H1 (cell line): ENCODE measurements around the gene HSD17B8. TPM values are rescaled to one million over a fixed set of nuclear protein-coding genes. Genes with fewer than 3 reads are reported as not detected.
A peak's percentile ranks its signal among the peaks of the same experiment; 100 is the strongest.

ENCODE experiments used
- CEBPB ChIP-seq: IDR thresholded peaks from 2 replicates; pipeline ENCODE4 v1.6.1; 2012; ENCODE audit warnings: low read depth, low read length
- CHD1 ChIP-seq: IDR thresholded peaks from 2 replicates; pipeline ENCODE4 v1.6.1; 2012; ENCODE audit warnings: low read depth, low read length, improper control_type of control experiment
- CTBP2 ChIP-seq: IDR thresholded peaks from 2 replicates; pipeline ENCODE4 v1.7.0; 2011; ENCODE audit warnings: borderline replicate concordance, mild to moderate bottlenecking, moderate library complexity, mixed read lengths, low read length; ENCODE audit not compliant: insufficient read depth, insufficient read length
- KDM5A ChIP-seq: fragments of 200-600 bp; IDR thresholded peaks from 2 replicates; pipeline ENCODE4 v1.7.1; 2012; ENCODE audit warnings: mild to moderate bottlenecking, low read length, inconsistent platforms, mixed read lengths
- NRF1 ChIP-seq: IDR thresholded peaks from 2 replicates; pipeline ENCODE4 v1.6.1; 2011; ENCODE audit warnings: mild to moderate bottlenecking, low read depth, low read length, improper control_type of control experiment
- PHF8 ChIP-seq: fragments of 200-600 bp; sonication (generic); conservative IDR thresholded peaks from 2 replicates; pipeline ENCODE4 v1.7.1; 2012; ENCODE audit warnings: low read depth, mild to moderate bottlenecking, inconsistent platforms, low read length, moderate library complexity
- POLR2AphosphoS5 ChIP-seq: IDR thresholded peaks from 2 replicates; pipeline ENCODE4 v1.6.1; 2011; ENCODE audit warnings: low read depth, low read length
- RAD21 ChIP-seq, 2 experiments: IDR thresholded peaks in 1 of 2; conservative IDR thresholded peaks in 1 of 2; 2 replicates each; pipeline ENCODE4 v1.6.1; 2011; ENCODE audit warnings: low read depth in 2 of 2, low read length in 2 of 2, improper control_type of control experiment in 1 of 2, inconsistent platforms in 1 of 2, mild to moderate bottlenecking in 1 of 2, moderate library complexity in 1 of 2
- RNF2 ChIP-seq: fragments of 200-900, 300-1000 bp; sonication (generic); IDR thresholded peaks from 2 replicates; pipeline ENCODE4 v1.7.1; 2016; ENCODE audit warnings: borderline replicate concordance, low read depth, mild to moderate bottlenecking, antibody characterized with exemption, low read length; ENCODE audit not compliant: poor library complexity, severe bottlenecking; ENCODE audit errors: missing control alignments
- SAP30 ChIP-seq: fragments of 300-600 bp; sonication (generic); IDR thresholded peaks from 2 replicates; pipeline ENCODE4 v1.7.1; 2012; ENCODE audit warnings: low read length, moderate library complexity, mild to moderate bottlenecking, inconsistent platforms; ENCODE audit not compliant: insufficient read depth, insufficient replicate concordance
- SIN3A ChIP-seq, 2 experiments: IDR thresholded peaks in 1 of 2; conservative IDR thresholded peaks in 1 of 2; 2 replicates each; pipeline ENCODE4 v1.6.1; 2011 to 2012; ENCODE audit warnings: low read length in 2 of 2, improper control_type of control experiment in 1 of 2, low read depth in 1 of 2, mild to moderate bottlenecking in 1 of 2
- TCF12 ChIP-seq: IDR thresholded peaks from 2 replicates; pipeline ENCODE4 v1.6.1; 2011; ENCODE audit warnings: low read depth, mild to moderate bottlenecking, low read length
- YY1 ChIP-seq: IDR thresholded peaks from 2 replicates; pipeline ENCODE4 v1.6.1; 2011; ENCODE audit warnings: low read depth, mild to moderate bottlenecking, low read length
- ZNF274 ChIP-seq: IDR thresholded peaks from 2 replicates; pipeline ENCODE4 v1.7.0; 2012; ENCODE audit warnings: low read length, borderline replicate concordance; ENCODE audit errors: extremely low read depth
- polyA plus RNA-seq, 7 experiments: library from polyadenylated mRNA; depleted of rRNA in 3 of 7; stranded (reverse) in 5 of 7; unstranded in 2 of 7; fragments of >200 nt in 5 of 7; fragments of 200-250 nt in 2 of 7; gene quantifications; 1 replicate in 5 of 7; 2 replicates in 1 of 7; 4 replicates in 1 of 7; pipeline versions ENCODE4 v1.2.1 to v1.2.3, GENCODE V29; 2011 to 2013; ENCODE audit warnings: missing spikeins in 2 of 7, mixed read lengths in 2 of 7
- total RNA-seq: library from RNA; stranded (reverse); fragmentation: NEBNext Ultra II Directional; extraction: Animal tissue kit (Norgen Biotek cat#: 25700); gene quantifications from 2 replicates; pipeline ENCODE4 v1.2.1, GENCODE V29; 2021
- TF ChIP-seq, protein P1 (sequence below): IDR thresholded peaks from 2 replicates; pipeline ENCODE4 v1.6.1; 2012; ENCODE audit warnings: inconsistent platforms

The HSD17B8 gene
- total and polyA plus RNA-seq, 2 of the 8 experiments (the other 6 are each of a cell fraction or from before 2014, with no cell fraction given) = 3.3 to 17.1 TPM

DNA sequence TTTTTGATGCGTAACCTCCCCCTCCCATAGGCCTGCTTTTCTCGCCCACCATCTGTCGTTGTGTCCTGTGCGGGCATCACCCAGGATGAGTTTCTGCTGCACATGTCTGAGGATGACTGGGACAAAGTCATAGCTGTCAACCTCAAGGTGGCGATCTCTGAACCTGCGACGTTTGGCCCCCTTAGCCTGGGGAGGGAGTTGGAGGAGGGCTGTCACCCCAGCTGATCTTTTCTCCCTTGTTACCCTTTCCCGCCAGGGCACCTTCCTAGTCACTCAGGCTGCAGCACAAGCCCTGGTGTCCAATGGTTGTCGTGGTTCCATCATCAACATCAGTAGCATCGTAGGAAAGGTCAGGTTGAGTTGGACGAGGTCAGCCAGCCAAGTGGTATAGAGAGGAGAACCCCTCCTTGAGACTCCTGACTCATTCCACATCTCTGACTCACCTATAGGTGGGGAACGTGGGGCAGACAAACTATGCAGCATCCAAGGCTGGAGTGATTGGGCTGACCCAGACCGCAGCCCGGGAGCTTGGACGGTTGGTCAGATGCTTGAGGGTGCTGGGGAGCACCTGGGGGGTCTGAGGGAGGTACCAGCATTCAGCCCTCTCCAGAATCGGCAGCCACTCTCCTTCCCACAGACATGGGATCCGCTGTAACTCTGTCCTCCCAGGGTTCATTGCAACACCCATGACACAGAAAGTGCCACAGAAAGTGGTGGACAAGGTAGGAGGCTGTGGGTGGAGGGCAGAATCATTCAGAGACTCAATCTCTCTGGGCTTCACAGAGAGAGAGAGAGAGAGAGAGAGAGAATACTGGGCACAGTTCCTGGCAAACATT is 954 bp downstream of the HSD17B8 start (continued):
- TF ChIP-seq CHD1 (no peak), POLR2AphosphoS5 (no peak), KDM5A (no peak), YY1 (no peak), RAD21 (IDR thresholded peaks at IDR 0.05 in 1 of 2, conservative IDR thresholded peaks at IDR 0.05 in 1 of 2; ENCODE audit: low read depth in 2 of 2, low read length in 2 of 2) (peak in 1 of 2 experiments; percentile 2; a peak in 2 of 4 replicates), TCF12 (no peak), CEBPB (no peak), RNF2 (no peak), ZNF274 (no peak), SIN3A (conservative IDR thresholded peaks at IDR 0.05 in 1 of 2, IDR thresholded peaks at IDR 0.05 in 1 of 2; ENCODE audit: low read depth in 1 of 2, low read length in 2 of 2) (peak; percentile 86 to 89; a peak in 3 of 4 replicates), NRF1 (no peak), SAP30 (peak; percentile 31), CTBP2 (no peak), PHF8 (no peak)
- TF ChIP-seq, protein P1, sequence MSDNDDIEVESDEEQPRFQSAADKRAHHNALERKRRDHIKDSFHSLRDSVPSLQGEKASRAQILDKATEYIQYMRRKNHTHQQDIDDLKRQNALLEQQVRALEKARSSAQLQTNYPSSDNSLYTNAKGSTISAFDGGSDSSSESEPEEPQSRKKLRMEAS = peak; percentile 52; the same call in 1 of the 2 replicates
